GM12874 (cell line): ENCODE data around the gene SLC16A8.

Source experiments
- CTCF ChIP-seq: IDR thresholded peaks from 2 replicates; pipeline ENCODE4 v1.5.1; 2011; ENCODE audit warnings: low read depth, mild to moderate bottlenecking, control low read depth, low read length, moderate library complexity; ENCODE audit not compliant: insufficient read depth

Gene SLC16A8

GRCh38 chr22:38075105-38075825 is 8.7 kb downstream of the SLC16A8 start:
- no peak for TF ChIP-seq CTCF

GRCh38 chr22:38074181-38075104 is 9.5 kb downstream of the SLC16A8 start:
- TF ChIP-seq CTCF = no peak

- TF ChIP-seq CTCF = no peak
These were observed 10.5 kb downstream of the SLC16A8 start for GRCh38 chr22:38073150-38074130.

GRCh38 chr22:38072322-38073149 is 11.4 kb downstream of the SLC16A8 start:
- no peak for TF ChIP-seq CTCF

GRCh38 chr22:38071421-38072321 is 12.3 kb downstream of the SLC16A8 start:
- no peak for TF ChIP-seq CTCF
